OCI-LY7 (cell line): ENCODE results near the gene DMXL1. TPM values are rescaled to one million over a fixed set of nuclear protein-coding genes. Genes with fewer than 3 reads are reported as not detected.
A peak's percentile ranks its signal among the peaks of the same experiment; 100 is the strongest.

Experiments
- BruUV-seq: library from RNA; stranded (reverse); fragments of 400-500 nt; replicated peaks from 2 replicates; lab custom pipeline; 2021; lab: Mats Ljungman, UMichigan
- CTCF ChIA-PET: fragments of 300-600 bp; sonication (Branson Sonifier 250); formaldehyde crosslinking; loops from one replicate; lab custom pipeline; 2022; ENCODE audit warnings: antibody characterized with exemption; ENCODE audit not compliant: unreplicated experiment; lab: Charles Lee
- POLR2A ChIA-PET: fragments of 300-600 bp; sonication (Branson Sonifier 250); formaldehyde crosslinking; loops from one replicate; lab custom pipeline; 2022; ENCODE audit warnings: antibody characterized with exemption; lab: Charles Lee
- DNase-seq: peaks from one replicate; pipeline ENCODE4 v3.0.0-alpha.2; 2015; ENCODE audit warnings: low spot score
- H2AFZ ChIP-seq: fragments of 200-600 bp; sonication (generic), shearing (Covaris generic); 2 replicates; pipeline ENCODE4 v1.6.1; 2014; ENCODE audit warnings: mild to moderate bottlenecking, antibody characterized with exemption, low read length, moderate library complexity
- H3K27ac ChIP-seq: fragments of 200-600 bp; sonication (generic); 2 replicates; pipeline ENCODE4 v1.5.1; 2014; ENCODE audit warnings: mixed run types, low read depth, mild to moderate bottlenecking, moderate library complexity, low read length, inconsistent platforms; ENCODE audit not compliant: poor library complexity, severe bottlenecking
- H3K36me3 ChIP-seq: fragments of 200-600 bp; sonication (generic); 2 replicates; pipeline ENCODE4 v1.6.1; 2014; ENCODE audit warnings: mild to moderate bottlenecking, antibody characterized with exemption, low read length, moderate library complexity, mixed read lengths; ENCODE audit not compliant: insufficient read depth
- H3K4me1 ChIP-seq: fragments of 200-600 bp; sonication (generic); 2 replicates; pipeline ENCODE4 v1.5.1; 2014; ENCODE audit warnings: mild to moderate bottlenecking, low read length; ENCODE audit not compliant: insufficient read depth, poor library complexity, severe bottlenecking
- H3K4me2 ChIP-seq: fragments of 200-600 bp; sonication (generic); 2 replicates; pipeline ENCODE4 v1.6.1; 2014; ENCODE audit warnings: mild to moderate bottlenecking, low read length
- H3K4me3 ChIP-seq: fragments of 200-600 bp; sonication (generic); 2 replicates; pipeline ENCODE4 v1.5.1; 2014; ENCODE audit warnings: mild to moderate bottlenecking, low read depth, low read length; ENCODE audit not compliant: poor library complexity, severe bottlenecking
- H3K79me2 ChIP-seq: fragments of 200-600 bp; sonication (generic); 2 replicates; pipeline ENCODE4 v1.6.1; 2016; ENCODE audit warnings: low read depth, mild to moderate bottlenecking, low read length, moderate library complexity, mixed read lengths; ENCODE audit not compliant: insufficient read depth
- H3K9me2 ChIP-seq: fragments of 200-600 bp; sonication (generic); 2 replicates; pipeline ENCODE4 v1.6.1; 2016; ENCODE audit warnings: mild to moderate bottlenecking, low read length, mixed read lengths; ENCODE audit not compliant: insufficient read depth
- H3K9me3 ChIP-seq: fragments of 200-600 bp; sonication (generic); 2 replicates; pipeline ENCODE4 v1.6.1; 2014; ENCODE audit warnings: mild to moderate bottlenecking, mixed run types, low read length, mixed read lengths
- H4K20me1 ChIP-seq: fragments of 200-600 bp; sonication (generic); 2 replicates; pipeline ENCODE4 v1.6.1; 2014; ENCODE audit warnings: mild to moderate bottlenecking, antibody characterized with exemption, low read length, moderate library complexity, mixed read lengths; ENCODE audit not compliant: insufficient read depth
- EZH2phosphoT487 ChIP-seq: fragments of 200-600 bp; sonication (generic); IDR thresholded peaks from 2 replicates; pipeline ENCODE4 v1.6.1; 2018; ENCODE audit warnings: low read depth, borderline replicate concordance, mild to moderate bottlenecking, mixed run types, antibody characterized with exemption, low read length, moderate library complexity, mixed read lengths
- intact Hi-C: fragments of 100-400 bp; cut with micrococcal nuclease; formaldehyde crosslinking; loops from one replicate; pipeline ENCODE4 v1.10.0; 2022; ENCODE audit not compliant: unreplicated experiment
- total RNA-seq, 2 experiments: library from RNA; depleted of rRNA in 1 of 2; stranded (reverse); fragments of >200 nt in 1 of 2; shearing (Covaris generic) in 1 of 2; gene quantifications; 2 replicates each; pipeline ENCODE4 v1.2.3, GENCODE V29; 2014 to 2022
- TF ChIP-seq, protein P1 (sequence below): fragments of 200-600 bp; sonication (generic); conservative IDR thresholded peaks from 2 replicates; pipeline ENCODE4 v1.5.1; 2014; ENCODE audit warnings: mild to moderate bottlenecking, antibody characterized with exemption, low read length, moderate library complexity, mixed read lengths

Gene DMXL1
- total RNA-seq, 2 experiments from 2014 or later: 76.6 to 79.4 TPM

DNA sequence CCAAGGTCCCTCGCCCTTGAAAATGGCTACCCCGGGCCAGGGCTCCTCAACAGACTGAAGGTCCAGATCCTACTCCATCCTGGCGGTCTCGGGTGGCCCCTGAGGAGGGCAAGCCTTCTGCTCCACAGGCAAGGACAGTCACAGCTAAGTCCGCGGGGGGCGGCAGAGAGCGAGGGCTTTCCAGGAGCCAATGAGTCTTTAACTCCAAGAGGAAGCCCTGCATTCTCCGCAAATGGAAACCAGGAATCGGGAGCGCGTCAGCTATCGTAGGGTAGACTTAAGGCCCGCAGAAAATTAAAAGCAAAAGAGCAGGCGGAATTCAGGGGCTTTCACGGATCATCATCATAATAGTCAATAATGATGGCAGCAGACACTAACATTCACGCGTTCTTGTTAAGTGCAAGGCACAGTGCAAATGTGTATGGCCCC lies 197.1 kb downstream of the DMXL1 start:
- intact Hi-C loops: loop anchor here (2.0 kb wide), 2 partner anchors 145 to 197 kb away; partner anchors contain the start of gene DMXL1
- H3K4me1 ChIP-seq: peaks cover 45% of the 10 kb centered on the region
- no peaks in the 10 kb centered on the region for H3K9me2 ChIP-seq
- peak; percentile 84 for DNase-seq
- ChIA-PET POLR2A (interaction anchor here (0.5 to 4.7 kb wide), 17 partner anchors 9 to 617 kb away, joined by 3 to 22 read pairs (median 4); partner anchors contain the start of gene DMXL1), CTCF (interaction anchor here (0.6 to 1.2 kb wide), 5 partner anchors 40 to 142 kb away, joined by 3 read pairs; no protein-coding TSS in a partner anchor)
- TSS peak; percentile 73 for BruUV-seq
- peak overlapping the region; percentile 92 for H2AFZ ChIP-seq
- peak overlapping the region; percentile 84 for H3K4me3 ChIP-seq
- peak overlapping the region; percentile 97 for H3K4me2 ChIP-seq
- H3K27ac ChIP-seq: peak overlapping the region; percentile 60
- no peak for TF ChIP-seq EZH2phosphoT487
- TF ChIP-seq, protein P1, sequence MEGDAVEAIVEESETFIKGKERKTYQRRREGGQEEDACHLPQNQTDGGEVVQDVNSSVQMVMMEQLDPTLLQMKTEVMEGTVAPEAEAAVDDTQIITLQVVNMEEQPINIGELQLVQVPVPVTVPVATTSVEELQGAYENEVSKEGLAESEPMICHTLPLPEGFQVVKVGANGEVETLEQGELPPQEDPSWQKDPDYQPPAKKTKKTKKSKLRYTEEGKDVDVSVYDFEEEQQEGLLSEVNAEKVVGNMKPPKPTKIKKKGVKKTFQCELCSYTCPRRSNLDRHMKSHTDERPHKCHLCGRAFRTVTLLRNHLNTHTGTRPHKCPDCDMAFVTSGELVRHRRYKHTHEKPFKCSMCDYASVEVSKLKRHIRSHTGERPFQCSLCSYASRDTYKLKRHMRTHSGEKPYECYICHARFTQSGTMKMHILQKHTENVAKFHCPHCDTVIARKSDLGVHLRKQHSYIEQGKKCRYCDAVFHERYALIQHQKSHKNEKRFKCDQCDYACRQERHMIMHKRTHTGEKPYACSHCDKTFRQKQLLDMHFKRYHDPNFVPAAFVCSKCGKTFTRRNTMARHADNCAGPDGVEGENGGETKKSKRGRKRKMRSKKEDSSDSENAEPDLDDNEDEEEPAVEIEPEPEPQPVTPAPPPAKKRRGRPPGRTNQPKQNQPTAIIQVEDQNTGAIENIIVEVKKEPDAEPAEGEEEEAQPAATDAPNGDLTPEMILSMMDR: 0 out of 2 replicates have a peak, but pooled peaks have one; percentile 34
- peaks cover 36% of the 10 kb centered on the region; the same call in 1 of the 2 replicates for H3K79me2 ChIP-seq
- H3K36me3 ChIP-seq: no peaks in the 10 kb centered on the region; the same call in 1 of the 2 replicates
- no peaks in the 10 kb centered on the region for H3K9me3 ChIP-seq
- H4K20me1 ChIP-seq: no peaks in the 10 kb centered on the region

DNA sequence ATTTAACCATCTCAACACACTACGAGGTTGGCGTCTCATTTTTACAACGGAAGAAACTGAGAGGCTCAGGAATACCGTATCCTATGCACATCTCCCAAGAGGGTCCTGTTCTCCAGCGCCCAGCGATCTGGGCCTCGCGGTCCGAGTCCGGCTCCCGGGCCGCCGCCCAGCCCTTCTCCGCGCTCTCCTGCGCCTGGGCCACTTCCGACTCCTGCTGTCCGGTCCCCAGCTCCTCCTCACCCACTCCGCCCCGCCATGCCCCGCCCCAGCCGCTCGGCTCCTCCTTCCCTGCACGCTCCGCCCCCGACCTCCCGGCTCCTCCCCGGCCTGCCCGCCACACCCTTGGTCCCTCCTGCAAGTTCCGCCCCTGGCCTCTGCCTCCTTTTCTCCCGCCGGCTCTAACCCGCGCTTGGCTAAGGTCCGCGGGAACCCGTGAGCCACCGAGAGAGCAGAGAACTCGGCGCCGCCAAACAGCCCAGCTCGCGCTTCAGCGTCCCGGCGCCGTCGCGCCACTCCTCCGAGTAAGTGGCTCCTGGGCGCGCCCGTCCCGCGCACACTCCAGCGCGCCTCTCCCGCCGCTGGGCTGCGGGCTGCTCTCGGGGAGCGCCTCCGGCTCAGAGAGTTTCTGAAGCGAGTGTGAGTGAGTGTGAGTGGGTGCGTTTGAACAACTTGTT lies 197.6 kb downstream of the DMXL1 start:
- BruUV-seq: no TSS peak
- Histone ChIP-seq H3K4me3 (peak overlapping the region; percentile 84), H4K20me1 (no peaks in the 10 kb centered on the region), H2AFZ (peak overlapping the region; percentile 92), H3K36me3 (no peaks in the 10 kb centered on the region), H3K27ac (peak overlapping the region; percentile 60), H3K4me2 (peak overlapping the region; percentile 97), H3K4me1 (peaks cover 50% of the 10 kb centered on the region), H3K9me2 (no peaks in the 10 kb centered on the region), H3K79me2 (peaks cover 40% of the 10 kb centered on the region; the same call in 1 of the 2 replicates), H3K9me3 (no peaks in the 10 kb centered on the region)
- intact Hi-C loops: loop anchor here (2.0 kb wide), 2 partner anchors 144 to 198 kb away; partner anchors contain the start of gene DMXL1
- ChIA-PET POLR2A (interaction anchor here (0.5 to 4.7 kb wide), 16 partner anchors 11 to 617 kb away, joined by 3 to 22 read pairs (median 4); partner anchors contain the start of gene DMXL1), CTCF (interaction anchor here (0.6 to 1.2 kb wide), 4 partner anchors 39 to 142 kb away, joined by 3 read pairs; no protein-coding TSS in a partner anchor)
- no peak for TF ChIP-seq EZH2phosphoT487
- TF ChIP-seq, protein P1: no peak
- peak; percentile 91 for DNase-seq
